Heart left ventricle (tissue), 16 donors: ENCODE measurements around the gene INSYN1. TPM values are rescaled to one million over a fixed set of nuclear protein-coding genes. Genes with fewer than 3 reads are reported as not detected.

Source experiments
- ATAC-seq, 4 donors: fragments of 200-7000 bp; cut with Tn5 transposase; one replicate each; pipeline ENCODE4 v1.9.1; 2020 to 2022; ENCODE audit warnings: moderate library complexity in 4 of 4, mild to moderate bottlenecking in 3 of 4, moderate number of reproducible peaks in 1 of 4
- DNase-seq, 5 donors: peaks; one replicate each; pipeline ENCODE4 v3.0.0-alpha.2; 2020
- H3K27ac ChIP-seq, 12 donors: fragments of 200-600 bp; sonication (generic) in 4 of 12; one replicate each; pipeline versions ENCODE4 v1.5.0 to v1.8.0; 2016 to 2022; ENCODE audit warnings: mild to moderate bottlenecking in 2 of 12
- H3K27me3 ChIP-seq, 9 donors: fragments of 200-600 bp; sonication (generic) in 2 of 9; one replicate each; pipeline versions ENCODE4 v1.5.1 to v1.8.0; 2016 to 2022; ENCODE audit warnings: mild to moderate bottlenecking in 3 of 9
- H3K36me3 ChIP-seq, 9 donors: fragments of 200-600 bp; sonication (generic) in 2 of 9; one replicate each; pipeline versions ENCODE4 v1.5.0 to v1.8.0; 2018 to 2022; ENCODE audit warnings: mild to moderate bottlenecking in 2 of 9
- H3K4me1 ChIP-seq, 12 donors: fragments of 200-600 bp; sonication (generic) in 4 of 12; one replicate each; pipeline versions ENCODE4 v1.5.0 to v1.8.0; 2016 to 2022; ENCODE audit warnings: mild to moderate bottlenecking in 3 of 12
- H3K4me3 ChIP-seq, 12 donors: fragments of 200-600 bp; sonication (generic) in 4 of 12; one replicate each; pipeline versions ENCODE4 v1.5.0 to v1.8.0; 2017 to 2022; ENCODE audit warnings: mild to moderate bottlenecking in 9 of 12, moderate library complexity in 4 of 12
- H3K9me3 ChIP-seq, 12 donors: fragments of 200-600 bp; sonication (generic) in 4 of 12; one replicate each; pipeline versions ENCODE4 v1.5.0 to v1.8.0; 2016 to 2022; ENCODE audit warnings: mild to moderate bottlenecking in 1 of 12
- CTCF ChIP-seq, 12 donors: fragments of 200-600 bp; sonication (generic) in 4 of 12; IDR thresholded peaks; one replicate each; pipeline versions ENCODE4 v1.5.0 to v1.8.0; 2018 to 2022; ENCODE audit warnings: antibody characterized with exemption in 12 of 12, mild to moderate bottlenecking in 5 of 12
- POLR2A ChIP-seq, 2 donors: fragments of 450-650 bp; IDR thresholded peaks; one replicate each; pipeline ENCODE4 v1.6.1; 2017; ENCODE audit warnings: antibody characterized with exemption in 2 of 2, mild to moderate bottlenecking in 2 of 2, moderate library complexity in 2 of 2
- whole genome bisulfite sequencing, 4 donors: extraction: QIAGEN DNeasy Blood & Tissue Kit in 2 of 4; methylation state at CpG; one replicate each; pipeline versions ENCODE4 v1.1.5 to v1.1.7; 2013 to 2018; 5-methylcytosine and 5-hydroxymethylcytosine counted together
- intact Hi-C, 10 donors: fragments of 100-400 bp; cut with DNase I; formaldehyde crosslinking; loops; one replicate each; pipeline versions ENCODE4 v1.11.1 to v1.14.2; 2022
- polyA plus RNA-seq, 2 donors: library from polyadenylated mRNA; stranded (reverse); fragments of 200-250 nt; gene quantifications; one replicate each; pipeline ENCODE4 v1.2.3, GENCODE V29; 2013
- total RNA-seq, 9 donors: library from RNA; depleted of rRNA in 2 of 9; stranded (reverse); fragments of >200 nt in 2 of 9; fragmentation: NEBNext Ultra II Directional in 3 of 9; extraction: Animal tissue kit (Norgen Biotek cat#: 25700) in 3 of 9; gene quantifications; one replicate each; pipeline versions ENCODE4 v1.1.0 to v1.2.4, GENCODE V29; 2016 to 2023
- donor health status: ischemic (EF 13 %, LVEDD 7.1; RV severe dilation, severe dysfunction).
- donor health status: healthy with polysubstance abuse.
- donor health status: DM: no; HTN: yes; CAD: no.
- donor health status: DM: no; HTN: no; CAD: no.
- donor health status: ischemic (EF 25% LVEDD 6.9; RV normal size, moderate dysfunction).
- donor health status: ischemic (EF 25% LVEDD 5.7; RV mildly dilated, moderate dysfunction).
- donor health status: healthy.
- donor health status: DM: yes; HTN: yes; CAD: no.
- donor health status: ischemic (EF 35%, LVEDD 5.7; RV mildly dilated, moderate dysfunction).
- donor health status: nonischemic (EF 11% LVEDD 7.7; RV severe dilation, severe dysfunction).
- donor health status: DM: yes; HTN: yes; CAD: no.
- donor health status: PGD.
- donor health status: ischemic (EF 29% LVEDD 5.4; RV normal size, mild dysfunction).
- donor health status: nonischemic (EF 23%, LVEDD 6.1; RV moderate dilation, normal function).

INSYN1 gene
- total and polyA plus RNA-seq, 11 donors = 51.5 to 182 (median 107) TPM

GRCh38 chr15:73756390-73756789 is 3.2 kb upstream of the INSYN1 start:
- WGBS, 4 donors = 73 to 85% (median 79%) methylated on average over 2 of the region's 2 CpGs
- Histone ChIP-seq H3K9me3 (no peaks in the 10 kb centered on the region), H3K27me3 (peaks cover 0 to 33% (median 6%) of the 10 kb centered on the region in 9 donors), H3K27ac (no peak overlapping the region), H3K4me1 (peaks cover 0 to 31% (median 9%) of the 10 kb centered on the region in 12 donors), H3K4me3 (no peak overlapping the region), H3K36me3 (no peaks in the 10 kb centered on the region)
- DNase-seq (no peak), ATAC-seq (no peak)
- intact Hi-C loops = loop anchor here in 2 of 10 donors (5.0 kb wide), 1 partner anchor 46 kb away; no protein-coding TSS in a partner anchor
- no peak for TF ChIP-seq POLR2A (IDR thresholded peaks at IDR 0.05)
- no peak for TF ChIP-seq CTCF (IDR thresholded peaks at IDR 0.05)

- WGBS, 4 donors = 86 to 92% (median 89%) methylated on average over 3 of the region's 3 CpGs
- Histone ChIP-seq H3K9me3 (no peaks in the 10 kb centered on the region), H3K4me1 (peaks cover 0 to 36% (median 10%) of the 10 kb centered on the region in 12 donors), H3K4me3 (no peak overlapping the region), H3K36me3 (no peaks in the 10 kb centered on the region), H3K27ac (no peak overlapping the region), H3K27me3 (peaks cover 0 to 38% (median 7%) of the 10 kb centered on the region in 9 donors)
- ATAC-seq (no peak), DNase-seq (no peak)
- TF ChIP-seq CTCF (IDR thresholded peaks at IDR 0.05) (no peak), POLR2A (IDR thresholded peaks at IDR 0.05) (no peak)
- intact Hi-C loops = loop anchor here in 2 of 10 donors (5.0 kb wide), 1 partner anchor 46 kb away; no protein-coding TSS in a partner anchor
Measured at GRCh38 chr15:73755946-73756345, 2.8 kb upstream of the INSYN1 start.

GRCh38 chr15:73755481-73755880 is 2.3 kb upstream of the INSYN1 start:
- ATAC-seq (no peak), DNase-seq (no peak)
- H3K36me3 ChIP-seq = no peaks in the 10 kb centered on the region
- H3K9me3 ChIP-seq = no peaks in the 10 kb centered on the region
- no peak overlapping the region for H3K4me3 ChIP-seq
- peaks cover 0 to 40% (median 10%) of the 10 kb centered on the region in 12 donors for H3K4me1 ChIP-seq
- intact Hi-C loops = loop anchor here in 2 of 10 donors (5.0 kb wide), 1 partner anchor 47 kb away; no protein-coding TSS in a partner anchor
- peaks cover 0 to 42% (median 7%) of the 10 kb centered on the region in 9 donors for H3K27me3 ChIP-seq
- no peak overlapping the region for H3K27ac ChIP-seq
- WGBS, 4 donors = 89 to 98% (median 93%) methylated on average over 5 of the region's 5 CpGs
- TF ChIP-seq CTCF (IDR thresholded peaks at IDR 0.05) (no peak), POLR2A (IDR thresholded peaks at IDR 0.05) (no peak)

DNA sequence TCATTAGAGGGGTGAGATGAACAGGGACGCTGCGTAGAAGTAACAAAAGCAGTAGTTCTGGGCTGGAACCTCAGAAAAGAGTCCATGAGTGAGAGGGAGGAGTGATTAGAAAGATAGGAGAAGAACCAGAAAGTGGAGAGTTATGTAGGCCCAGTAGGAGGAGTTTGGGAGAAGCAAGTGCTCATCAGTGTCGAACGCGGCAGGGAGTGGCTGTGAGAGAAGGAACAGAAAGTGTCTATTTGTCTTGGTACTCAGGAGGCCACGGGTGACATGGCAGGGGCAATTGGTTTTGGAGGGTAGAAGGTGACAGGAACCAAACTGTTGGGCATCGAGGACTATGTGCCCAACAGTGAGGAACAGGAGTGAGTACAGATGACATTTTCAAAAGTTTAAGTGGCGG is 1.3 kb upstream of the INSYN1 start:
- Histone ChIP-seq H3K27ac (no peak overlapping the region), H3K36me3 (no peaks in the 10 kb centered on the region), H3K27me3 (peaks cover 0 to 43% (median 7%) of the 10 kb centered on the region in 9 donors), H3K9me3 (no peaks in the 10 kb centered on the region), H3K4me3 (no peak overlapping the region), H3K4me1 (peaks cover 0 to 41% (median 10%) of the 10 kb centered on the region in 12 donors)
- intact Hi-C loops = loop anchor here in 1 of 10 donors (5.0 kb wide), 1 partner anchor 118 kb away; the partner anchor contains the start of gene TBC1D21
- no peak for TF ChIP-seq CTCF (IDR thresholded peaks at IDR 0.05)
- no peak for TF ChIP-seq POLR2A (IDR thresholded peaks at IDR 0.05)
- no peak for ATAC-seq
- WGBS, 4 donors = 74 to 82% (median 76%) methylated on average over 8 of the region's 8 CpGs
- DNase-seq = no peak
